GM18505 (cell line): ENCODE data around the gene SLC7A1.

Source experiments
- ATAC-seq: cut with Tn5 transposase; IDR thresholded peaks from one replicate; pipeline ENCODE4 v1.9.1; 2021; ENCODE audit not compliant: unreplicated experiment
- POLR2A ChIP-seq: IDR thresholded peaks from 4 replicates; pipeline ENCODE4 v1.6.1; 2011; ENCODE audit warnings: borderline replicate concordance; ENCODE audit not compliant: insufficient read depth, insufficient read length; ENCODE audit errors: extremely low read depth

The SLC7A1 gene

DNA sequence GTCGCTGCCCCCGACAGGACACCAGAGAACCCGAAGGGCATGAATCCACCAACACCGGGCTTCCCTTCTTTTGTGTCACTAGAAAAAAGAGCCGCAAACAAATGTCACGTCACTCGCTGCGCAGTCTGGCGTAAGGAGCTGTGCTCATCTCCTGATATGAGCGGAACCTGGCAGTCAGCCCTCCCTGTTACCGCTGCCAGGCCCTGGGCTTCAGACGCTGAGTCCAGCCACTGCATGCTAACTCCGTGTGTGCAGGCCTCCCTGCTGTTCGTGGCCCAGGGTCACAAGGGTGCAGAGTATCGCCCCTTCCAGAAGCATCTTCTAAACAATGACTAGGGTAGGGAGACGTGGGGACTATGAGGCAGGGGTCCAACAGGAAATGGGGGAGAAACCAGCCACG is 71.3 kb downstream of the SLC7A1 start:
- no peak for ATAC-seq
- TF ChIP-seq POLR2A, result no peak

DNA sequence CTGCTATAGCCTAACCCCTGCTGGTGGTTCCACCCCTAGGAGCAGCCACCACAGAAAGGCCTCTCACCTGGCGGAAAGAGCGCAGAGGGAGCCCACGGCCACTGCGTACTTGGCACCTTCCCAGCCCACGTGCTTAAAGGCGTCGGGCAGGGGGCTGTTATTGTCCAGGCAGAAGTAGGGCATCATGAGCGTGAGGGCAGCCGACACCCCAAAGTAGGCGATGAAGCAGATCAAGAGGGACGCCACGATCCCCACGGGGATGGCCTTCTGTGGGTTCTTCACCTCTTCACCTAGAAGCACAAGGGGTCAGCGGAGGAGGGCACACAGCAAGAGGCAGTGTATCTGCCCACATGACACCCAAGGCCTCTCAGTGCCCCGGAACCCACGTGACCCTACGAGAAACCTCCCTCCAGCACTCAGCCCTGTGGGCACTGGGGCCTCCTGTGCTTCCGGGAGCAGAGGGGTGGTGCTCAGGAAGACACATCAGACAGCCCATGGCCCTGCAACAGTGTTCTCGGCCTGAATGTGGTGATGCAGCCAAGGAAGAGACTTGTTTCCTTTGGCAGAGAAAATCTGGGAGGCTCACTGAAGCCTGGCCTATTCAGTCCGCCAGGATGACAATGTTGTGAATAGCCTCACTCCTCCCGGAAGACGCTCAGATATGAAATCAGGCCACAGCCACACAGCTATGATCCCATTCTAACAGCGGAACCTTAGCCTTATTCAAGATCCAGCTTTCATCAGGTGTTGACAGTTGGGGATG is 72.1 kb downstream of the SLC7A1 start:
- no peak for TF ChIP-seq POLR2A
- no peak for ATAC-seq

DNA sequence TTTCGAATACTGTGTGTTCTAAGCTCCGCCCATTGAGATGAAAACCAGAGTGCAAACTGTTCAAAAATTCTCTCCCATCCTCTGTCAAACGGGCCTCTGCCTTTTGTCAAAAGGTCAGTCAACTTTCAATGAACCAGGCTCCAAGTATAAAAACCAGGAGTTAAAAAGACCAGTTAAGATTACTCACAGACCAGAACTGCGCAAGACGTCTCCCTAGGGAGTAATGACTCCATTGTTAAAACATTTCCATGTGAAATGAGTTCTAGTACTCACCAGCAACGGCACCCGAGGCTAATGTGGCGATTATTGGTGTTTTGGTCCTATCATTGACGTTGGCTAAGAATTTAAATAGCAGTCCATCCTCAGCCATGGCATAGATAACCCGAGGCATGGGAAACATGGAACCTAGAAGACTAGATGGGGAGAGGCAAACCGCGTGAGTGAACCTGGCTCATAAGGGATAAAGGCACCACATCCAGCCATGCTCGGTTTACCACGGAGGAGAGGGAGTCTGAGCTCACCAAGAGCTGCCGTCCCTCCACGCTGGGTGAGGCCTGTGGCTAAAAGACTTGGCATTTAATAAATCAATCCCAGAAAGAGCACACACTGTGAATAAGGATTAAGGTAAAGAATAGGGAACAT is 73.3 kb downstream of the SLC7A1 start:
- TF ChIP-seq POLR2A, result no peak
- ATAC-seq, result no peak

DNA sequence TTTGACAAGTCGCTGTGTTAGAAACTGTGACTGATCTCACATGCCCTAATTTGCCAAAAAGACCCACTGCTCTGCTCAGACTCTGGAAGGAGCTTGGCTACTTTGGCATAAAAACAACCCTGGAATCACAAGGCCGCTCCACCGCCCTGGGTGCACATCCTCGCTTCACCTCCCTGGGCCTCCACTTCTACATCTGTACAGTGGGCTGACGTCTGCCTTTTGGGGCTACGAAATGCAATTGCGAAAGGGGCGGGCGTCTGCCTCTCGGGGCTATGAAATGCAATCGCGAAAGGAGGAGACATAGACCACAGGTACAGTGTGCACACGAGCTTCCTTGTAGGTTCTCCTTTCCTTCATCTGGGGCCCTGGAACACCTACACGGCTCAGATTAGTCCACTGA is 74.2 kb downstream of the SLC7A1 start:
- TF ChIP-seq POLR2A, result no peak
- no peak for ATAC-seq

DNA sequence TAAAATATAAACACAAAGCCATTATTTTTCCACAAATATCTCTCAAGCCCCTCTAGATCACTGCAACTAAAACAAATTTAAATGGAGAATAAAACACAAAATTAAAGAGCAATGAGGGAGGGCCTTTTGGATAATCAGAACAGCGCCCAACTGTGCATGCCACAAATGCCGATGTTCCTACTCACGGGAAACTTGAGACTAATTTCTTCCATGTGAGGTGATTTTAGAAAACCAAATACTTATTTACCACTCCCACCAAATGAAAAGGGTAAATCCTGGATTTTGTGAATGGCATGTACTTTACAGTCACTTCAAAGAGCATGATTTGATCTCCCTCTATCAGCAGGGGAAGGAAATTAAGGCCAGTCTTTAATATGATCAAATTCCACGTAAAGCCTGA is 74.8 kb downstream of the SLC7A1 start:
- ATAC-seq, result no peak
- TF ChIP-seq POLR2A, result no peak

DNA sequence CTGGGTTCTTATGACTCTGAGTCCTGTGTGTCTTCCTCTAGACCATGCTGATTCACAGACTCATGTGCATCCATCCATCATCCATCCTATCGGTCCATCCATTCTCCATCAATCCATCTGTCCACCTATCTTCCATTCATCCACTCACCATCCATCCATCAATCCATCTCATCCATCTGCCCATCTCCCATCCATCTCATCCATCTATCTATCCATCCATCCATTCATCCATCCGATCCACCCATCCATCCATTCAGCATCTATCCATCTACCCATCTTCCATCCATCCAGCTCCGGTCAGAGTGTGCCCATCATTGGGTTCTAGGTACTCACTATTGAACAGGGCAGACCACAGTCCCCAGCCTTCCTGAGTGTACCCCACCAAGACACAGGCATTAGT is 75.6 kb downstream of the SLC7A1 start:
- no peak for TF ChIP-seq POLR2A
- ATAC-seq, result no peak

DNA sequence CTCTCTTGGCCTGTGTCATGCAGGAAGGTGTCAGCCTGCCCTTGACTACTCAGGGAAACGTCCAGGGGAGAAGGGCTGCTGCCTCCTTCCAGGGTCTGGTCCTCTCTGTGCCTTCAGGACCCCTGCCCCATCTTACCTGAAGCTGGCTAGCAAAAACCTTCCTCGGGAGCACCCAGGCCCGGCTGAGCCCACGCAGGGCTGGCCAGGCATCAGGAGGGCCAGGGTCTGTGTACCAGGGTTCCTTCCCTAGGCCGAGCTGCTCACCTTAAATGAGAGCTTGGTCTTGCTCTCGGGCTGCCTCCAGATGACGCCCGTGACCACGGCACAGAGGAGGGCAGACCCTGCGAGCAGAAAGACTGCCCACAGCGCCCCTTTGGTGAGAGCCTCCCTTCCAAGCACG is 78.6 kb downstream of the SLC7A1 start:
- ATAC-seq, result no peak
- no peak for TF ChIP-seq POLR2A

DNA sequence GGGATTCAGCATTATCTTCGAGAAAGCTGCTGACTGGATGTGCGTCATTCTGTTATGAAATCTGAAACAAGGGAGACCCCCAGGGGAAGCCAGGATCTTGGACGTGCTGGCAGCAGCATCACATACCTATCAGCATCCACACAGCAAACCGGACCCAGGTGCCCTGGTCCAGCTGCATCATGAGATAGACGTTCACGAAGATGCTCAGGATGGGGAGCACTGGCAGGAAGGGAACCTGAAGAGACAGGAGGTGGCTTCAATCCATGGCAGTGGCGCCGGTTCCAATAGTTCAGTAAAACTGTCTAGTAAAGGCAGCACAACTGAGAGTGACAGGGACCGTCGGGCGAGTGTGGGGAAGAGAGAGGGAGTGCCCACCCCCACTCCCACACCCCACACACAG is 79.5 kb downstream of the SLC7A1 start:
- no peak for ATAC-seq
- TF ChIP-seq POLR2A, result no peak

DNA sequence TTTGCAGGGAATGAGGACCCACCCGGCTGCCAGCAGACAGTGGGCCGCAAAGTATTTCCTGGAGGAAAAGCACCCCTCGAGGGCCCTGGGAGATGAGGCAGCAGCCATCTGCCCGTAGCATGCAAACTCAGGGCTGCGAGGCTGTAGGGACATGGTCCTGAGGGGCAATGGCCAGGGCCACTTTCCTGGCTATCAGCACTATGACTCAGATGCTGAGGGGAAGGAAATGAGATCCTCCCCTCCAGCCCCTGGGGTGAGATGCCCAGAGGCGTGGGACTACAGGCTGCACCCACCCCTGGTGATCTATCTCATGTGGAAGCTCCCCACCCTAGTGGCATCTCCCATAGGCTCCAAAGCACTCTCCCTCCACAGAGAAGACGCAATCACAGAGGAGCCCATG is 80.1 kb downstream of the SLC7A1 start:
- TF ChIP-seq POLR2A, result no peak
- ATAC-seq, result no peak

DNA sequence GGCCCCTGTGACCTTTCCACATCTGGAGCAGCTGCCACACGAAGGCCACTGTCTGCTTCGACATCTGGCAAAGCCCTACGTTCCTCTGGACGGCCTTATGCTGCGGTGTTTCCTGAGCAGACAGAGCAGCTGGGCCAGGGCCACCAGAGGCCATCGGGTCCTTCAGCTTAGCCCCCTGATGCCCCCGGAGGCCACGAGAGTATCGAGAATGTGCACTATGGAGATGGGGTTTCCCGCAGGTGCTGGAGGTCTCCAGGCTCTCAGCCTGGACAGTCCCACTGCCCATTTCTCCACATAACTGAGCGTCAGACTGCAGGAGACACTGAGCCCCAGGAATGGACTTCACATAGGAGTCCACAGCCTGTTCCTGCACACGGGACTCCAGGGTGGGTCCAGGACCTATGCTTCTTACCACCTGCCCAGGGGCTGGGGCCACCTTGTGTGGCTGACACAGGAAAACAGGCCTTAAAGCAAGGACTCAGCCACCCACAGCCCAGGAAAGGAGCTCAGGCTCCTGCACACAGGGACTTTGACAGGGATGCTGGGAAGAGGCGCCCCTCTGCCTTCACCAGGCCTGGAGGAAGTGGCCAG is 80.7 kb downstream of the SLC7A1 start:
- ATAC-seq, result no peak
- no peak for TF ChIP-seq POLR2A

DNA sequence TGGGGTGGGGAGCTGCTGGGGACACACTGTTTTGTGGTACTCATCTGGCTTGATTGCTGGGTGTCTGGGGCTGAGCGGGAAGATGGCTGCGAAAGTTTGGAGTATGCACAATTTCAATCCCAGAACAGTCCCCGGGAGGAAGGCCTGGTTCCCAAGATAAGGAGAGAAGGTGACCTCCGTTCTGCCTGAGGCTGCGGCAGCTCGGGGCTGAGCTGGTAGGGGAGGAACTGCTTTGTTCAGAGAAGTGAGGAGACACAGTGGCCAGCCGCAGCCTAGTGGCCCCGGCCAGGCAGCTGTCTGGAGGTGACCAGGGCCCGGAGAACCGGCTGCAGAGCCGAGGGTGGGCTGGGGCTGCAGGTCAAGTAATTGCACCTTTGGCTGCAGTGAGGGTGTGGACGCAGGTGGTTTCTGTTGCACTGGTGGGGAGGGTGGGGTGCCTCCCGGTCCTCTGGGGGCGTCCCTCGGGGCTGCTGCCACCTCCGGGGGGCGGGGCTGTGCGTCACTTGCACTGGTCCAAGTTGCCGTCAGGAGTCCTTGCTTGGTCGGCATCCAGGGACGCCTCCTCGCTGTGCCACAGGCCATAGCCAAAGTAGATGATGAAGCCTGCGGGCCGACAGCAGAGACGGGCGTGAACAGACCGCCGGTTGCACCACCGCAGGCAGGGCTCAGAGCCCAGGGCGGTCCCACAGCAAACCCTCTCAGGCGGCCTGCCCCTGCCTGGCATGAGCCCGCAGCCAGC is 81.3 kb downstream of the SLC7A1 start:
- no peak for ATAC-seq
- TF ChIP-seq POLR2A, result no peak

DNA sequence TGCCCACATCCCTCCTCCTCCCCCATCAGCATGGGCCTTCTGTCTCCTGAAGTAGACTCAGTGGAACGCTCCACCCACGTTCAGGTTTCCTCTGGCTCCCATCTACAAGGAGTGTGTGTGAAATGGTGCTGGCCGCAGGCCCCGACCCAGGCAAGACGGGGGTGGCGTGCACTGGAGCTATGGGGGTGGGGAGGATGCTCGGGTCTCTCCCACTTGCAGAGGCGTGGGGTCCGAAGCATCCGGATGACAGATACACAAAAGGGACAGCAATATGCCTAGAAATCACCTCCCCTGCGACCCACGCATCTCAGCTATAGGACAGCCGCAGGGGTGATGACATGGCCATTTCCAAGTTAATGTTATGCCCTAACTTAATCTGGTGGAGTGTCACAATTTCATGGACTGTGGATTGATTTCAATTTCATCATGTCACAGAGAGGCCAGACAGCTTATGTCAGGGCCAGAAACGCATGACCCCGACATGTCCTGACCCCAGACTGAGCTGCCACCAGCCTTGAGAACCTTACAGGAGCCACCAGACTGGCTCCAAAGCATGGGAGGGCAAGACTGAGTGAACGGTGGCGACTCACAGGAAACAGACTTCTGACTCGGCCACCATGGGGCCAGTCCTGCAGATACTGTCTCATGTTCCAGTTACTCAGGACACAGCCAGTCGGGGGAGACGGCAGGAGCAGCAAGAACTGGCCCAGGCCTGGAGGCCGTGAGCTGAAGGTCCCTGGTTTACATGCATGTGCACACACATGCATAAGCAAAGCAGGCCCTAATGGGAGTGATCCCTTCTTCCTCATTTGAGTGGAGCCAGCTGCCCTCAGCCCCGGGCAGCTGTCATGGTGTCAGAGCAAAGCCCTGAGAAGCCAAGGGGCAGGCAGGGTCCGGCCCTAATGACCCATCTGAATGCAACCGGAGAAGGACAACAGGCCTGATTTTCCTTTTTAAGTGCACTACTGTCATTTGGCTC is 82.2 kb downstream of the SLC7A1 start:
- ATAC-seq, result no peak
- TF ChIP-seq POLR2A, result no peak
